HG02870 (cell line): ENCODE results near the gene STOML3.

Source experiments
- ATAC-seq: cut with Tn5 transposase; IDR thresholded peaks from one replicate; pipeline ENCODE4 v1.9.1; 2021; ENCODE audit warnings: mild to moderate bottlenecking, moderate library complexity; ENCODE audit not compliant: unreplicated experiment

Gene STOML3

DNA sequence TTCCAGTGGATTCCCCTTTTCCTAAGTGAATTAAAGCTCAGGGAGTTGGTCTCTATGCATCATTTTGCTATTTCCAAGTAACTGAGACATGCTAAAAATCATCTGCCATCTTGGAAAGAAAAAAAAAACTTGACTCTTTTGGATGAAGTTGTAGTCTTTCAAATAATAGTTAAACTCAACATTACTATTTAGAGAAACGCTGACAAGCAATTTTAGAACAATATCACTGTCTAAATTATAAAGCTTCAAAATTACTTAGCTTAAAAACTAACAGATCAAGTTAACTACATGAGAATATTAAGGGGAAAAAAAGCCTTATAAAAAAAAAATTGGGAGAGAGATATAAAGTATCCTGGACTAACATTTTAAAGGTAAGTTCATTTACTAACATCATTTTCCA lies 68.5 kb downstream of the STOML3 start:
- ATAC-seq, result no peak

DNA sequence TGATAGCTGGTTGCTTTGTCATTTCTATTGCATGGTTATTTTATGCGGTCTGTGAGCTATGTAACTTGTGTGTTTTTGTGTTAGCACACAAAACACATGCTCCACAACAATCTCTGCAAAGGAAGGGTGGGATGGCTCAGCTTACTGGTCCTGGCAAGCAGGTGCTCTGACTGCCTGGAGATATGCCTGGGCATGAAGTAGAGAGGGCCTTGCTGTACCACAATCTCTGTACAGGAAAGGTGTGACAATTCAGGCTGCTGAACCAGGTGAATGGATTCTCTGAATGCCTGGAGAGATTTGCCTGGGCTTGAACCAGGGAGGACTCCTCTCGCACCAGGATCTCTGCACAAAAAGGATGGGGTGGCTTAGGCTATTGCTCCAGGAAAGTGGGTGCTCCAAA lies 69.5 kb downstream of the STOML3 start:
- no peak for ATAC-seq
